Panc1 (cell line): Measurements from ENCODE around the gene SLC16A6. TPM values are rescaled to one million over a fixed set of nuclear protein-coding genes. Genes with fewer than 3 reads are reported as not detected.
"Not testable (repeated sequence)": the region's sequence is repeated elsewhere in the genome, so short reads cannot be mapped to it uniquely, and the experiment has no call there.

Experiments used
- ATAC-seq: fragments of 200-7000 bp; cut with Tn5 transposase; 2 replicates; pipeline ENCODE4 v1.9.1; 2020; ENCODE audit warnings: mild to moderate bottlenecking, moderate library complexity
- BruUV-seq: library from RNA; stranded (reverse); fragments of 400-500 nt; replicated peaks from 2 replicates; lab custom pipeline; 2021; lab: Mats Ljungman, UMichigan
- CTCF ChIA-PET: fragments of 300-600 bp; sonication (Branson Sonifier 250); formaldehyde crosslinking; loops from one replicate; lab custom pipeline; 2022; ENCODE audit warnings: antibody characterized with exemption; lab: Charles Lee
- POLR2A ChIA-PET: fragments of 300-600 bp; sonication (Branson Sonifier 250); formaldehyde crosslinking; loops from one replicate; lab custom pipeline; 2022; ENCODE audit warnings: antibody characterized with exemption; lab: Charles Lee
- DNase-seq: peaks from one replicate; pipeline ENCODE4 v3.0.0-alpha.2; 2010; ENCODE audit warnings: low read depth, low spot score
- H3K27ac ChIP-seq: 2 replicates; pipeline ENCODE4 v1.5.1; 2011; ENCODE audit warnings: mild to moderate bottlenecking, low read length, inconsistent platforms
- H3K27me3 ChIP-seq: fragments of 200-500 bp; sonication (Bioruptor generic); 2 replicates; pipeline ENCODE4 v1.6.0; 2014; ENCODE audit warnings: low read length, inconsistent platforms; ENCODE audit not compliant: control insufficient read depth, insufficient read depth
- H3K36me3 ChIP-seq: fragments of 200-500 bp; sonication (Bioruptor generic); 2 replicates; pipeline ENCODE4 v1.5.1; 2014; ENCODE audit warnings: inconsistent platforms, mild to moderate bottlenecking, low read length, moderate library complexity; ENCODE audit not compliant: control insufficient read depth, insufficient read depth
- H3K4me1 ChIP-seq: 2 replicates; pipeline ENCODE4 v1.5.1; 2011; ENCODE audit warnings: inconsistent platforms, mild to moderate bottlenecking, low read length, moderate library complexity; ENCODE audit not compliant: control insufficient read depth, insufficient read depth
- H3K4me3 ChIP-seq, 2 experiments: 2 replicates each; pipeline ENCODE4 v1.5.1; 2011 to 2012; ENCODE audit warnings: low read depth in 2 of 2, low read length in 2 of 2, mild to moderate bottlenecking in 2 of 2, inconsistent platforms in 1 of 2, moderate library complexity in 1 of 2
- H3K9me3 ChIP-seq: fragments of 200-500 bp; sonication (Bioruptor generic); 2 replicates; pipeline ENCODE4 v1.5.1; 2014; ENCODE audit warnings: low read depth, mild to moderate bottlenecking, inconsistent platforms, low read length, moderate library complexity; ENCODE audit not compliant: control insufficient read depth, insufficient read depth
- CTCF ChIP-seq: fragments of 450-650 bp; IDR thresholded peaks from 2 replicates; pipeline ENCODE4 v1.5.1; 2017; ENCODE audit warnings: mild to moderate bottlenecking
- POLR2AphosphoS5 ChIP-seq: IDR thresholded peaks from 2 replicates; pipeline ENCODE4 v1.6.1; 2012; ENCODE audit warnings: mild to moderate bottlenecking, low read depth, low read length, moderate library complexity
- SIN3A ChIP-seq: IDR thresholded peaks from 2 replicates; pipeline ENCODE4 v1.6.1; 2012; ENCODE audit warnings: low read depth, mild to moderate bottlenecking, low read length, moderate library complexity, borderline replicate concordance; ENCODE audit not compliant: insufficient read depth
- TCF7L2 ChIP-seq: IDR thresholded peaks from 2 replicates; pipeline ENCODE4 v1.6.1; 2011; ENCODE audit warnings: mild to moderate bottlenecking, low read depth, low read length, inconsistent platforms
- in situ Hi-C: cut with HindIII; loops from 2 replicates; pipeline ENCODE4 v1.10.0; 2016; ENCODE audit warnings: low sequenced_read_pairs, low pct_unique_long_range_greater_than_20kb
- intact Hi-C: fragments of 100-400 bp; cut with micrococcal nuclease; formaldehyde crosslinking; loops from one replicate; pipeline ENCODE4 v1.10.0; 2022; ENCODE audit not compliant: unreplicated experiment
- total RNA-seq: library from RNA; stranded (reverse); gene quantifications from one replicate; pipeline ENCODE4 v1.2.1, GENCODE V29; 2021; ENCODE audit not compliant: unreplicated experiment
- TF ChIP-seq, protein P1 (sequence below), 2 experiments: IDR thresholded peaks; 2 replicates each; pipeline ENCODE4 v1.6.1; 2011 to 2012; ENCODE audit warnings: low read depth in 2 of 2, control low read depth in 1 of 2, low read length in 1 of 2, mild to moderate bottlenecking in 1 of 2, moderate library complexity in 1 of 2; ENCODE audit not compliant: insufficient read depth in 1 of 2

SLC16A6 gene
- total RNA-seq, 1 experiment from 2014 or later, result 0.26 TPM

DNA sequence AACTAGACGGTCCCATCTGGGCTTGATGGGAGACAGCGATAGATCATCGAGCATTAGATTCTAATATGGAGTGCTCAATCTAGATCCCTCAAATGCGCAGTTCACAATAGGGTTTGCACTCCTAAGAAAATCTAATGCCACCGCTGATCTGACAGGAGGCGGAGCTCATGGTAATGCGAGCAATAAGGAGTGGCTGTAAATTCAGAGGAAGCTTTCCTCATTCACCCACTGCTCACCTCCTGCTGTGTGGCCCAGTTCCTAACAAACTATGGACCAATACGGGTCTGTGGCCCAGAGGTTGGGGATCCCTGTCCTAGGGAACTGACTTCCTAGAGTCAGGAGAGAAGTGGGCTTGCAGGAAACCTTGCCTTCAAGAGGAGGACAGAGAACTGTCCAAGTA, 68.3 kb downstream of the SLC16A6 start:
- Histone ChIP-seq H3K4me3 (no peak overlapping the region), H3K4me1 (no peaks in the 10 kb centered on the region), H3K36me3 (no peaks in the 10 kb centered on the region), H3K27me3 (no peaks in the 10 kb centered on the region), H3K9me3 (no peaks in the 10 kb centered on the region), H3K27ac (no peak overlapping the region)
- no peak for TF ChIP-seq SIN3A
- TF ChIP-seq TCF7L2, result no peak
- TF ChIP-seq, protein P1, sequence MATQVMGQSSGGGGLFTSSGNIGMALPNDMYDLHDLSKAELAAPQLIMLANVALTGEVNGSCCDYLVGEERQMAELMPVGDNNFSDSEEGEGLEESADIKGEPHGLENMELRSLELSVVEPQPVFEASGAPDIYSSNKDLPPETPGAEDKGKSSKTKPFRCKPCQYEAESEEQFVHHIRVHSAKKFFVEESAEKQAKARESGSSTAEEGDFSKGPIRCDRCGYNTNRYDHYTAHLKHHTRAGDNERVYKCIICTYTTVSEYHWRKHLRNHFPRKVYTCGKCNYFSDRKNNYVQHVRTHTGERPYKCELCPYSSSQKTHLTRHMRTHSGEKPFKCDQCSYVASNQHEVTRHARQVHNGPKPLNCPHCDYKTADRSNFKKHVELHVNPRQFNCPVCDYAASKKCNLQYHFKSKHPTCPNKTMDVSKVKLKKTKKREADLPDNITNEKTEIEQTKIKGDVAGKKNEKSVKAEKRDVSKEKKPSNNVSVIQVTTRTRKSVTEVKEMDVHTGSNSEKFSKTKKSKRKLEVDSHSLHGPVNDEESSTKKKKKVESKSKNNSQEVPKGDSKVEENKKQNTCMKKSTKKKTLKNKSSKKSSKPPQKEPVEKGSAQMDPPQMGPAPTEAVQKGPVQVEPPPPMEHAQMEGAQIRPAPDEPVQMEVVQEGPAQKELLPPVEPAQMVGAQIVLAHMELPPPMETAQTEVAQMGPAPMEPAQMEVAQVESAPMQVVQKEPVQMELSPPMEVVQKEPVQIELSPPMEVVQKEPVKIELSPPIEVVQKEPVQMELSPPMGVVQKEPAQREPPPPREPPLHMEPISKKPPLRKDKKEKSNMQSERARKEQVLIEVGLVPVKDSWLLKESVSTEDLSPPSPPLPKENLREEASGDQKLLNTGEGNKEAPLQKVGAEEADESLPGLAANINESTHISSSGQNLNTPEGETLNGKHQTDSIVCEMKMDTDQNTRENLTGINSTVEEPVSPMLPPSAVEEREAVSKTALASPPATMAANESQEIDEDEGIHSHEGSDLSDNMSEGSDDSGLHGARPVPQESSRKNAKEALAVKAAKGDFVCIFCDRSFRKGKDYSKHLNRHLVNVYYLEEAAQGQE (IDR thresholded peaks at IDR 0.05; ENCODE audit: insufficient read depth in 1 of 2, low read depth in 2 of 2, low read length in 1 of 2), result no peak
- no peak for TF ChIP-seq CTCF
- no peak for TF ChIP-seq POLR2AphosphoS5
- ATAC-seq (no peak), DNase-seq (no peak)
- ChIA-PET POLR2A (no interaction called here), CTCF (no interaction called here)
- in situ Hi-C loops, result no loop called here
- intact Hi-C loops, result no loop called here
- no TSS peak for BruUV-seq

GRCh38 chr17:68221786-68222185, 69.1 kb downstream of the SLC16A6 start:
- no peak overlapping the region for H3K4me3 ChIP-seq
- TF ChIP-seq CTCF, result no peak
- TF ChIP-seq TCF7L2, result no peak
- TF ChIP-seq, protein P1 (IDR thresholded peaks at IDR 0.05; ENCODE audit: insufficient read depth in 1 of 2, low read depth in 2 of 2, low read length in 1 of 2), result no peak
- TF ChIP-seq POLR2AphosphoS5, result no peak
- no peak for TF ChIP-seq SIN3A
- ATAC-seq (no peak), DNase-seq (no peak)
- H3K4me1 ChIP-seq, result no peaks in the 10 kb centered on the region
- BruUV-seq, result no TSS peak
- in situ Hi-C loops (no loop called here), intact Hi-C loops (no loop called here)
- CTCF ChIA-PET, result no interaction called here
- no peaks in the 10 kb centered on the region for H3K27me3 ChIP-seq
- POLR2A ChIA-PET, result no interaction called here
- H3K36me3 ChIP-seq, result no peaks in the 10 kb centered on the region
- H3K9me3 ChIP-seq, result no peaks in the 10 kb centered on the region
- H3K27ac ChIP-seq, result no peak overlapping the region

DNA sequence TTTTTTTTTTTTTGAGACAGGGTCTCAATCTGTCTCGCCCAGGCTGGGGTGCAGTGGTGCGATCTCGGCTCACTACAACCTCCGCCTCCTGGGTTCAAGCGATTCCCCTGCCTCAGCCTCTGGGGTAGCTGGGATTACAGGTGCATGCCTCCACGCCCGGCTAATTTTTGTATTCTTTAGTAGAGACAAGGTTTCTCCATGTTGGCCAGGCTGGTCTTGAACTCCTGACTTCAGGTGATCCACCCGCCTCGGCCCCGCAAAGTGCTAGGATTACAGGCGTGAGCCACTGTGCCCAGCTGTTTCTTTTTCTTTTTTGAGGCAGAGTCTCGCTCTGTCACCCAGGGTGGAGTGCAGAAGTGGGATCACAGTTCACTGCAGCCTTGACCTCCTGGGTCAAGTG, 70.1 kb downstream of the SLC16A6 start:
- POLR2A ChIA-PET, result interaction anchor here (0.7 kb wide), 1 partner anchor 10 kb away, joined by 3 read pairs; no protein-coding TSS in a partner anchor
- H3K27me3 ChIP-seq, H3K4me3 ChIP-seq, ATAC-seq, intact Hi-C loops, BruUV-seq, H3K9me3 ChIP-seq, H3K27ac ChIP-seq, in situ Hi-C loops, H3K4me1 ChIP-seq, H3K36me3 ChIP-seq, DNase-seq, CTCF ChIA-PET: not testable (repeated sequence)
